ENCODE data around the gene ME2.

Gene ME2

DNA sequence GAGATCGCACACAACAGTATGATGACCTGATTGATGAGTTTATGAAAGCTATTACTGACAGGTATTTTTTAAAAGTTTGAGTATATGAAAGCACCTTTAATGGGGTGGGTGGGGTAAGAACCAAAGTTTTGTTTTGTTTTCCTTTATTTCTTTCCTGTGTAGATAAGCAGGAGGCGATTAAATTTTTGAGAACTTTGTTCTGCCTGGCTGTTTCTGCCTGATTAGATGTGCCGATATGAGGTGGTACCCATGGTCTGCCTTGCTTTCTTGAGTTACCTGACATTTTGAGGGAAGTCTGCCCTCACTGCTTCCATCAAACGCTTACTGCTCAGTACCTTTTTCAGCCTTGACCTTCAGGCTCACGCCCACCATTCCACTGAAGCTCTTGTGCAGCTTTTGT lies 39.2 kb downstream of the ME2 start:
- DNase-seq (ENCODE audit: low read depth) = no peak
- H3K4me3 ChIP-seq (ENCODE audit: low read depth, low read length) = no peak overlapping the region
- TF ChIP-seq CTCF (IDR thresholded peaks at IDR 0.05; ENCODE audit: control insufficient read depth, extremely low read depth, insufficient read depth) = no peak

- no peak for DNase-seq (ENCODE audit: low read depth)
- no peak for TF ChIP-seq CTCF (IDR thresholded peaks at IDR 0.05; ENCODE audit: control insufficient read depth, extremely low read depth, insufficient read depth)
- H3K4me3 ChIP-seq (ENCODE audit: low read depth, low read length) = no peak overlapping the region
Observed at GRCh38 chr18:50924372-50924771, 45.5 kb downstream of the ME2 start.

DNA sequence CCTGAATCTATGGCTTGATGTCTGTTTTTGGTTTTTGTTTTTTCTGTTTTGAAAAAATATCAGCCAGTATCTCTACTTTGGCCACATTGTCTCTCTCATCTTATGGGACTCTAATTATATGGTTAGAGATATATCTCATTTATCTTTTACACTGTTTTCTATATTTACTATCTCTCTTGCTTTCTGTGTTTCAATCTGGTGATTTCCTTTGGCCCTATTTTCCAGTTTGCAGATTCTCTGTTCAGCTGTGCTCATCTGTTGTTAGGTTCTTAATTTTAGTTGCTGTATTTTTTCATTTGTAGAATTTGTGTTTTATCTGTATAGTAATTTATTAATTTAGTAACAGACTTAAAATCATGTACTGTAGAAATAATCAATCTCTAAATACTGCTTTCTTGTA lies 47.6 kb downstream of the ME2 start:
- TF ChIP-seq CTCF (IDR thresholded peaks at IDR 0.05; ENCODE audit: control insufficient read depth, extremely low read depth, insufficient read depth) = no peak
- DNase-seq (ENCODE audit: low read depth) = no peak
- no peak overlapping the region for H3K4me3 ChIP-seq (ENCODE audit: low read depth, low read length)

DNA sequence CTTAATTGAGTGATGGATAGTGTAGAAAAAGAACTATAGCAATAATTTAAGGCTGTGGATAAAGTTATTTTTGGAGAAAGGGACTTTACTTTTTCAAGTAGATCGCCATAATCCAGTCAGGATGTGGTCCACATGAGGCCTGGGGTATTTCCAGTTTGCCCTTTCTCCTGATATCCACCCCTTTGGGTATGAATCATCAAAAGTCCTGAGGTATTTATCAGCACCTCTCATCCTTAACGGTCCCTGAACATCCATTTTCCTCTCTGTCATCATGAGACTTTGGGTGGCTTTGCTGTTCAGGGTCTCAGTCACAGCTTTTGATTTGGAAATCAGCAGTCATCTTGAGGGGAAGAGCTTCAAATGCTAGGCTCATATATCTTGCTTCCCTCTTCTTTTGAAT lies 49.6 kb downstream of the ME2 start:
- H3K4me3 ChIP-seq (ENCODE audit: low read depth, low read length) = no peak overlapping the region
- TF ChIP-seq CTCF (IDR thresholded peaks at IDR 0.05; ENCODE audit: control insufficient read depth, extremely low read depth, insufficient read depth) = no peak
- DNase-seq (ENCODE audit: low read depth) = no peak

GRCh38 chr18:50933684-50934083 lies 54.8 kb downstream of the ME2 start:
- H3K4me3 ChIP-seq (ENCODE audit: low read depth, low read length) = no peak overlapping the region
- no peak for TF ChIP-seq CTCF (IDR thresholded peaks at IDR 0.05; ENCODE audit: control insufficient read depth, extremely low read depth, insufficient read depth)
- DNase-seq (ENCODE audit: low read depth) = no peak

GRCh38 chr18:50934545-50935211 lies 55.8 kb downstream of the ME2 start:
- DNase-seq (ENCODE audit: low read depth) = no peak
- TF ChIP-seq CTCF (IDR thresholded peaks at IDR 0.05; ENCODE audit: control insufficient read depth, extremely low read depth, insufficient read depth) = no peak

More at GRCh38 chr18:50934545-50935211, 55.8 kb downstream of the ME2 start:
- H3K4me3 ChIP-seq (ENCODE audit: low read depth, low read length) = no peak overlapping the region
